K562 (cell line): Measurements from ENCODE around the gene UBE2I. TPM values are rescaled to one million over a fixed set of nuclear protein-coding genes. Genes with fewer than 3 reads are reported as not detected.

Experiments
- ATAC-seq: fragments of 200-7000 bp; cut with Tn5 transposase; 3 replicates; pipeline ENCODE4 v1.9.1; 2020; ENCODE audit warnings: moderate library complexity
- BruUV-seq: library from RNA; stranded (reverse); fragments of 400-500 nt; replicated peaks from 2 replicates; lab custom pipeline; 2021; lab: Mats Ljungman, UMichigan
- CTCF ChIA-PET: fragments of 300-600 bp; formaldehyde crosslinking; extraction: SDS; loops from one replicate; lab custom pipeline; 2021; ENCODE audit warnings: low intra/inter-chr PET ratio; lab: Yijun Ruan, JAX
- POLR2A ChIA-PET: fragments of 300-600, 350-650 bp; sonication (Branson Sonifier 250); formaldehyde crosslinking; extraction: SDS; loops from one replicate; lab custom pipeline; 2021; ENCODE audit warnings: antibody characterized with exemption, inconsistent platforms; lab: Yijun Ruan, JAX
- DNase-seq, 4 experiments: peaks; one replicate each; pipeline versions ENCODE4 v3.0.0 to v3.0.0-alpha.2; 2011 to 2018; ENCODE audit warnings: low spot score in 3 of 4, mixed read lengths in 3 of 4; ENCODE audit errors: extremely low read depth in 1 of 4
- FAIRE-seq: peaks from 2 replicates; lab custom pipeline; 2011; peaks lifted over from hg19 to GRCh38; lab: Jason Lieb, UNC
- H2AFZ ChIP-seq: 2 replicates; pipeline ENCODE4 v1.6.0; 2011; ENCODE audit warnings: low read depth, low read length, control low read depth, inconsistent platforms
- H3K27ac ChIP-seq: fragments of 200-600 bp; 3 replicates; pipeline ENCODE4 v1.8.0; 2011; ENCODE audit warnings: low read depth, mild to moderate bottlenecking, control low read depth, inconsistent platforms, low read length, moderate library complexity, mixed read lengths; ENCODE audit errors: extremely low read depth
- H3K27me3 ChIP-seq, 2 experiments: fragments of 300-600 bp in 1 of 2; 2 replicates in 1 of 2; 3 replicates in 1 of 2; pipeline versions ENCODE4 v1.6.0 to v1.8.0; 2011; ENCODE audit warnings: inconsistent platforms in 2 of 2, low read length in 2 of 2, mild to moderate bottlenecking in 1 of 2, mixed read lengths in 1 of 2, moderate library complexity in 1 of 2; ENCODE audit not compliant: control insufficient read depth in 2 of 2, insufficient read depth in 2 of 2
- H3K36me3 ChIP-seq: fragments of 300-600 bp; 3 replicates; pipeline ENCODE4 v1.8.0; 2011; ENCODE audit warnings: mild to moderate bottlenecking, low read length, inconsistent platforms; ENCODE audit not compliant: control insufficient read depth, insufficient read depth
- H3K4me1 ChIP-seq, 2 experiments: fragments of 200-600 bp in 1 of 2; replicated peaks in 1 of 2; 2 replicates in 1 of 2; 3 replicates in 1 of 2; pipeline versions ENCODE4 v1.5.1 to v1.8.0; 2011; ENCODE audit warnings: inconsistent platforms in 2 of 2, low read length in 2 of 2, mild to moderate bottlenecking in 1 of 2, mixed read lengths in 1 of 2, moderate library complexity in 1 of 2; ENCODE audit not compliant: control insufficient read depth in 2 of 2, insufficient read depth in 2 of 2
- H3K4me2 ChIP-seq: 2 replicates; pipeline ENCODE4 v1.6.1; 2011; ENCODE audit warnings: low read length, control low read depth, inconsistent platforms, mixed read lengths; ENCODE audit not compliant: insufficient read depth
- H3K4me3 ChIP-seq: fragments of 200-600 bp; sonication (generic), shearing (Covaris generic); 2 replicates; pipeline ENCODE4 v1.5.1; 2016; ENCODE audit warnings: control low read depth, inconsistent platforms
- H3K79me2 ChIP-seq: fragments of 200-600 bp; 3 replicates; pipeline ENCODE4 v1.8.0; 2011; ENCODE audit warnings: low read length, inconsistent platforms; ENCODE audit not compliant: control insufficient read depth, insufficient read depth
- H3K9ac ChIP-seq, 2 experiments: 2 replicates each; pipeline versions ENCODE4 v1.6.0 to v1.6.1; 2011; ENCODE audit warnings: low read depth in 2 of 2, low read length in 2 of 2, control low read depth in 1 of 2, inconsistent platforms in 1 of 2, mild to moderate bottlenecking in 1 of 2, mixed read lengths in 1 of 2; ENCODE audit not compliant: insufficient read depth in 1 of 2
- H3K9me1 ChIP-seq: one replicate; pipeline ENCODE4 v1.6.0; 2011; ENCODE audit warnings: inconsistent platforms, mild to moderate bottlenecking, low read length, moderate library complexity; ENCODE audit not compliant: control insufficient read depth, insufficient read depth
- H3K9me3 ChIP-seq: replicated peaks from 2 replicates; pipeline ENCODE4 v1.5.1; 2011; ENCODE audit warnings: low read depth, low read length, inconsistent platforms; ENCODE audit not compliant: control insufficient read depth, insufficient read depth
- H4K20me1 ChIP-seq: replicated peaks from 2 replicates; pipeline ENCODE4 v1.6.1; 2011; ENCODE audit warnings: low read length, inconsistent platforms, mixed read lengths; ENCODE audit not compliant: control insufficient read depth, insufficient read depth
- ATF3 ChIP-seq, 2 experiments: fragments of 450-650 bp in 1 of 2; sonication (generic) in 1 of 2; formaldehyde crosslinking in 1 of 2; IDR thresholded peaks in 1 of 2; conservative IDR thresholded peaks in 1 of 2; 2 replicates each; pipeline versions ENCODE4 v1.6.1 to v1.8.1; 2016 to 2023; ENCODE audit warnings: mild to moderate bottlenecking in 2 of 2, moderate library complexity in 2 of 2, inconsistent platforms in 1 of 2, missing genetic modification reagents in 1 of 2
- CCNT2 ChIP-seq: IDR thresholded peaks from 2 replicates; pipeline ENCODE4 v1.6.1; 2011; ENCODE audit warnings: borderline replicate concordance, low read depth, mild to moderate bottlenecking, moderate library complexity, mixed read lengths, low read length; ENCODE audit not compliant: insufficient read length; ENCODE audit errors: extremely low read depth
- CEBPG ChIP-seq, 3 experiments: fragments of 200-800 bp in 1 of 3; sonication (Bioruptor generic) in 1 of 3; sonication (generic) in 1 of 3; formaldehyde crosslinking in 1 of 3; IDR thresholded peaks in 2 of 3; conservative IDR thresholded peaks in 1 of 3; 2 replicates each; pipeline versions ENCODE4 v1.6.1 to v1.8.0; 2016 to 2022; ENCODE audit warnings: missing compliant biosample characterization in 2 of 3, missing genetic modification characterization in 2 of 3, mild to moderate bottlenecking in 1 of 3, missing genetic modification reagents in 1 of 3
- MCM3 ChIP-seq: fragments of 450-650 bp; IDR thresholded peaks from 2 replicates; pipeline ENCODE4 v1.6.1; 2016
- MYNN ChIP-seq, 2 experiments: sonication (generic); formaldehyde crosslinking in 1 of 2; IDR thresholded peaks; 2 replicates each; pipeline versions ENCODE4 v1.5.0 to v1.6.1; 2016 to 2020; ENCODE audit warnings: antibody characterized with exemption in 1 of 2, missing genetic modification reagents in 1 of 2
- TFE3 ChIP-seq: fragments of 450-650 bp; formaldehyde crosslinking; IDR thresholded peaks from 2 replicates; pipeline ENCODE4 v1.4.0; 2020; ENCODE audit warnings: mild to moderate bottlenecking, mixed read lengths
- TRIM24 ChIP-seq, 2 experiments: fragments of 450-650 bp; IDR thresholded peaks; 2 replicates each; pipeline ENCODE4 v1.6.1; 2016
- ZBTB17 ChIP-seq: fragments of 450-650 bp; formaldehyde crosslinking; IDR thresholded peaks from 2 replicates; pipeline ENCODE4 v1.4.0; 2020; ENCODE audit warnings: mild to moderate bottlenecking
- ZBTB43 ChIP-seq: sonication (generic); formaldehyde crosslinking; IDR thresholded peaks from 2 replicates; pipeline ENCODE4 v1.8.0; 2023; ENCODE audit warnings: mild to moderate bottlenecking, missing genetic modification reagents
- ZHX1 ChIP-seq: fragments of 150-350 bp; conservative IDR thresholded peaks from 2 replicates; pipeline ENCODE4 v1.6.1; 2014; ENCODE audit warnings: low read length
- ZNF143 ChIP-seq: sonication (generic); formaldehyde crosslinking; IDR thresholded peaks from 2 replicates; pipeline ENCODE4 v1.9.0; 2022; ENCODE audit warnings: mild to moderate bottlenecking, missing genetic modification reagents
- ZNF224 ChIP-seq: sonication (generic); formaldehyde crosslinking; IDR thresholded peaks from 2 replicates; pipeline ENCODE4 v1.8.0; 2022; ENCODE audit warnings: mild to moderate bottlenecking, missing genetic modification reagents
- ZSCAN29 ChIP-seq: fragments of 450-650 bp; IDR thresholded peaks from 2 replicates; pipeline ENCODE4 v1.6.1; 2017
- WGBS: fragments of 100-300 bp; shearing (Covaris generic); methylation state at CpG from one replicate; pipeline ENCODE4 v1.1.6; 2016; ENCODE audit warnings: low coverage, mixed read lengths; ENCODE audit not compliant: insufficient coverage; ENCODE audit errors: missing lambda C conversion rate; 5-methylcytosine and 5-hydroxymethylcytosine counted together
- in situ Hi-C: fragments of 300-500 bp; cut with MboI; formaldehyde crosslinking; loops from 4 replicates; pipeline ENCODE4 v1.15.0; 2018; ENCODE audit warnings: inconsistent platforms, mixed read lengths
- intact Hi-C: fragments of 100-400 bp; cut with micrococcal nuclease; formaldehyde crosslinking; loops from 2 replicates; pipeline ENCODE4 v1.14.2; 2022
- polyA plus RNA-seq, 8 experiments: library from polyadenylated mRNA; depleted of rRNA in 4 of 8; stranded (reverse) in 5 of 8; unstranded in 3 of 8; fragments of >200 nt; fragmentation: Nextera tagmentation in 2 of 8; fragmentation: Illumina TruSeq in 1 of 8; extraction: Ambion mirVana in 2 of 8; extraction: Trizol in 1 of 8; gene quantifications; 2 replicates each; pipeline versions ENCODE4 v1.2.1 to v1.2.3, GENCODE V29; 2011 to 2014; ENCODE audit warnings: inconsistent platforms in 1 of 8, missing spikeins in 1 of 8
- total RNA-seq, 7 experiments: library from RNA; depleted of rRNA in 6 of 7; stranded (reverse); fragments of >200 nt in 6 of 7; fragmentation: Illumina TruSeq in 2 of 7; extraction: Trizol in 2 of 7; gene quantifications; 2 replicates each; pipeline versions ENCODE4 v1.2.1 to v1.2.3, GENCODE V29; 2011 to 2021; ENCODE audit warnings: low replicate concordance in 1 of 7

The UBE2I gene
- total and polyA plus RNA-seq, 9 of the 15 experiments (the other 6 are each of a cell fraction or from before 2014, with no cell fraction given) = 36.6 to 254 (median 104) TPM

- no peak for TF ChIP-seq MCM3
- TF ChIP-seq ZSCAN29 = no peak
- TF ChIP-seq CEBPG (CRISPR knock-in tag; IDR thresholded peaks at IDR 0.05) = no peak
- no peak for TF ChIP-seq CEBPG (tag; conservative IDR thresholded peaks at IDR 0.05 in 1 of 2, IDR thresholded peaks at IDR 0.05 in 1 of 2)
- no peak for TF ChIP-seq TFE3 (CRISPR knock-in tag)
- TF ChIP-seq ZNF224 (CRISPR knock-in tag) = no peak
- TF ChIP-seq ZNF143 (CRISPR knock-in tag) = no peak
- TF ChIP-seq MYNN (IDR thresholded peaks at IDR 0.05) = no peak
- TF ChIP-seq MYNN (CRISPR knock-in tag; IDR thresholded peaks at IDR 0.05) = no peak
- TF ChIP-seq ATF3 (IDR thresholded peaks at IDR 0.05) = no peak
- no peak for TF ChIP-seq ATF3 (CRISPR knock-in tag; conservative IDR thresholded peaks at IDR 0.05)
- TF ChIP-seq ZBTB17 = no peak
- no peak for TF ChIP-seq CCNT2
- TF ChIP-seq ZBTB43 (CRISPR knock-in tag) = no peak
- TF ChIP-seq ZHX1 = no peak
- TF ChIP-seq TRIM24 (IDR thresholded peaks at IDR 0.05) = no peak
- TF ChIP-seq, all 486 proteins: peak for 0
- H3K4me3 ChIP-seq = peak overlapping the region; percentile 99
- H3K27ac ChIP-seq = no peak overlapping the region; the same call in 2 of the 3 replicates
- H2AFZ ChIP-seq = no peak overlapping the region
- FAIRE-seq = no peak
- peaks cover 4 to 87% of the 10 kb centered on the region in 2 experiments; a peak in 3 of 5 replicates for H3K4me1 ChIP-seq
- ChIA-PET CTCF (no interaction called here), POLR2A (interaction anchor here (0.6 to 1.6 kb wide), 2 partner anchors 28 to 375 kb away, joined by 3 to 5 read pairs; no protein-coding TSS in a partner anchor)
- H3K27me3 ChIP-seq = no peaks in the 10 kb centered on the region
- WGBS = 54% methylated on average over 16 of the region's 19 CpGs
- H3K9me1 ChIP-seq = no peaks in the 10 kb centered on the region
- peaks cover 4% of the 10 kb centered on the region for H4K20me1 ChIP-seq
- peaks cover 22% of the 10 kb centered on the region; the same call in 1 of the 3 replicates for H3K36me3 ChIP-seq
- no peak for ATAC-seq
- H3K9ac ChIP-seq = peak overlapping the region; percentile 80 to 93; a peak in 3 of 4 replicates
- no peaks in the 10 kb centered on the region for H3K9me3 ChIP-seq
- peaks cover 46% of the 10 kb centered on the region for H3K79me2 ChIP-seq
- in situ Hi-C loops (no loop called here), intact Hi-C loops (no loop called here)
- peak overlapping the region; percentile 80 for H3K4me2 ChIP-seq
- no peak for DNase-seq
- BruUV-seq = TSS peak; percentile 55
Observed at GRCh38 chr16:1350691-1351090, 41.3 kb downstream of the UBE2I start.
